NCI-H1092 treated with DMSO at 0.1 percent for 48 hours (cell line): ENCODE results near the gene ARRDC5.
"Not testable (repeated sequence)": the region's sequence is repeated elsewhere in the genome, so short reads cannot be mapped to it uniquely, and the experiment has no call there.

Source experiments
- DNase-seq: peaks from one replicate; lab custom pipeline; 2025; lab: John Stamatoyannopoulos, UW

Gene ARRDC5

GRCh38 chr19:4868286-4868834, 34.3 kb downstream of the ARRDC5 start:
- no peak for DNase-seq

- DNase-seq, result no peak
Measured at GRCh38 chr19:4867534-4868285, 35.0 kb downstream of the ARRDC5 start, which contains the start of gene PLIN3. TSS of gene PLIN3 (minus strand) at chr19:4867667. CDS start at chr19:4861394, 6,273 bp downstream.

- no peak for DNase-seq
Measured at GRCh38 chr19:4866595-4867424, 35.9 kb downstream of the ARRDC5 start.

GRCh38 chr19:4861147-4861546, 41.5 kb downstream of the ARRDC5 start:
- DNase-seq, result no peak

- DNase-seq, result no peak
Measured at GRCh38 chr19:4859697-4860096, 43.0 kb downstream of the ARRDC5 start.

- not testable (repeated sequence) for DNase-seq
Measured at GRCh38 chr19:4856468-4856867, 46.2 kb downstream of the ARRDC5 start.

GRCh38 chr19:4853506-4853905, 49.2 kb downstream of the ARRDC5 start:
- not testable (repeated sequence) for DNase-seq

GRCh38 chr19:4852484-4852883, 50.2 kb downstream of the ARRDC5 start:
- DNase-seq, result no peak

GRCh38 chr19:4851551-4852290, 51.0 kb downstream of the ARRDC5 start:
- DNase-seq, result peak; percentile 58

GRCh38 chr19:4849019-4849418, 53.7 kb downstream of the ARRDC5 start:
- DNase-seq, result no peak

- no peak for DNase-seq
Measured at GRCh38 chr19:4847190-4847973, 55.3 kb downstream of the ARRDC5 start.

- not testable (repeated sequence) for DNase-seq
Measured at GRCh38 chr19:4845975-4846374, 56.7 kb downstream of the ARRDC5 start.

GRCh38 chr19:4844348-4845179, 58.1 kb downstream of the ARRDC5 start:
- DNase-seq, result no peak

- no peak for DNase-seq
Measured at GRCh38 chr19:4843647-4843965, 59.1 kb downstream of the ARRDC5 start.
